GM10847 (cell line): Measurements from ENCODE around the gene HOXC13.

Source experiments
- POLR2A ChIP-seq: IDR thresholded peaks from 2 replicates; pipeline ENCODE4 v1.6.1; 2011; ENCODE audit not compliant: insufficient read length; ENCODE audit errors: extremely low read depth

The HOXC13 gene

DNA sequence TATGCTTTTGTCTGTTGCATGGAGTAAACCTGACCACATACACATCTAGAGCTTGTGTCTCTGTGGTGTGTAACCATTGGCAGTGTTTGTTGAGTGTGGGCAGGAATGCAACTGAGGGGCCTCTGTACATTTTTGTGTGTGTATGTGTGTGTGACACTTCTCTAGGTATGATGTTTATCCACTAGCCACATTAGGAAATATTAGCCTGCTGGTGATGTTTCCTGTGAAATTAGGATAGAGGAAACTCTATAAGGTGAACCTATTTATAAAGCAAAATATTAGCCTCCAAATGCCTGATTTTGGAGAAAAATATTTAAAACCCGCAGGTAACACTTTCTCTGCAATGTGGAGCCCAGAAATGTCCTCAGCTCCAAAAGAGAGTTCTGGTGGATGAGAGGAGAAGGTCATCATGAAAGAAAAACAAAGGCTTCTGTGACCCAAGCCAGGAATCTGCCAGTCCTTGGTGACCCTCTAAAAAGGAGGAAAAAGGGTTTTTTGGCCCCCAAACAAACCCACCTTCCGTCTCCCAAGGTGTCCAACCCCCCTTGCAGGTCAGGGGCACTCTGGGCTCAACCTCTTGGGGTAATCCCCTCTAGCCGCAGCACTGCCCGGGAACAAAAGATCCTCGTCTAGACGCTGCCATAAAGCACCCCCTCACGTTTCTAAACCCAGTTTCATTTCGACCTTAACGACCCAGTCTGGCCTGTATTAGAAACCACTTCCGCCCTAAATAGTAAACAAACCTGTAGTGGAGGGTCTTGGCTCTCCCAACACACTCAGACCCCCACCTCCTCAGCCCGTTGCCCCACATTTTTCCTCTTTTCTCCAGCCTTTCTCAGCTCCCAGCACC lies 39.2 kb downstream of the HOXC13 start:
- no peak for TF ChIP-seq POLR2A

DNA sequence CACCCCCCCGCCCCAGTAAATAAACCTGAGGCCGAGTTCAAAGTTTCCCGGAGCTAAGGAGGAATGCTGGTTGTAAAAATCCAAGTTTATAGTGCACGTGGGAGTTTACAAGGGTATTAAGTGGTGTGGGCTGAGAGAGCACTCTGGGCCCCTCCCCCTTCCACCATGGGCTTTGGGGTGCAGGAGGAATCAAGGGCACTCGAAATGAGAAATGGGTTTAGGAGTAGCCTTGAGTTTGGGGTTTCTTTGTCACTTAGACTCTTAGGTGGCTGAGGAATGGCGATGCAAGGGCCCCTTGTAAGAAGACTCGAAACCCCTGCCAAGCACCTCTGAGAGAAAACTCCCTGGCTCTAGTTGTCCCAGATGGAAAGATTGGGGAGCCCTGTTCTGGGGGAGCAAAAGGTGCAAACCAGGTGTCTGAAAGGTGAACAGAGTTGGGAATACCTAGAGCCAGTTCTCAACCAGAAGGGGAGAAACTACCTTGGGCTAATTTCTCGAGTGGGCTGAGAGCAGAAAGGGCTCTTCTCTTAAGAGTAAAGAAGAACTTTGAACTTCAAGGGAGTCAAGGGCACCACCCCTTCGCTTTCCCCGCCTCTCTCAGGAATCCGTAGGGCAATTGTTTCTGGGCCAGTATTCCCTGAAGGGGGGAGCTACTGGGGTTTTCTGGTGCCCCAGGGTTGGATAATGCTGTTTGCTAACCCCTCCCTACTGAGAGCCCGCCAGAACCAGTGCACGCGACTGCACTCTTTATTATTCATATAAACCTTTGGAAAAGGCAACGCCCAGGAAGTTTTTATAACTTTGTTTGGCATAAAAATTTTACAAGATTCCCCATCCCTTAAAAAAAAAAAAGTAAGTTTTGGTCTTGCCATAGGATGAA lies 40.1 kb downstream of the HOXC13 start:
- TF ChIP-seq POLR2A = no peak

DNA sequence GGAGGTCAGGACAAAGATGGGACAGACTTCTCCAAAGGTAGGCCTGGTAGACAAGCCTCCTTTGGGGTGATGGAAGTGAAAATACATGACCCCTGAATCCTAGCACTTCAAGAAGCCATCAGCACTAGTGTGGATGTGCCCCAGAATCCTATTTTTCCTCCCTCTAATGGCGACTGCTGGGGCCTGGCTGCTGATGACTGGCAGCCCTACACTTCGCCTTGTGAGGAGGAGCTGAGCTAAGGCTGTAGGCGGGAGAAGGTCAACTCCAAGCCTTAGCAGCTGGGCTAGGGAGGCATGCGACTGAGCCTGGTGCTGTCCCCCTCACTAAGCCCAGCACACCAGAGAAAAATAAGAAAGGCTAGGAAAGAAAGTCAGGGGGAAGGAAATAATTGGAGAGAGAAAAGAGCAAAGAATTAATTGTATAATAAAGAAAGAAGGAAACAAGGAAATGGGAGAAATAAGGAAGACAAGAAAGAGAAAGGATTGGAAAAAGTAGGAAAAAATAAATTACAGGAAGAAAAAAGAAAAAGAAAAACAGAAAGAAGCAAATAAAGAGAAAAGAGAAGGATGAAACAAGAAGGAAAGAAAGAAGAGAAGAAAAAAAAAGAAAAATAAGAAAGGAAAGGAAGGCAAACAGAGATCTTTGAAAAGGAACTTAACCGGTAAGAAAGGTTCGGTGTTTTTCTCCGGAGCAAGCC lies 41.6 kb downstream of the HOXC13 start:
- TF ChIP-seq POLR2A = no peak

DNA sequence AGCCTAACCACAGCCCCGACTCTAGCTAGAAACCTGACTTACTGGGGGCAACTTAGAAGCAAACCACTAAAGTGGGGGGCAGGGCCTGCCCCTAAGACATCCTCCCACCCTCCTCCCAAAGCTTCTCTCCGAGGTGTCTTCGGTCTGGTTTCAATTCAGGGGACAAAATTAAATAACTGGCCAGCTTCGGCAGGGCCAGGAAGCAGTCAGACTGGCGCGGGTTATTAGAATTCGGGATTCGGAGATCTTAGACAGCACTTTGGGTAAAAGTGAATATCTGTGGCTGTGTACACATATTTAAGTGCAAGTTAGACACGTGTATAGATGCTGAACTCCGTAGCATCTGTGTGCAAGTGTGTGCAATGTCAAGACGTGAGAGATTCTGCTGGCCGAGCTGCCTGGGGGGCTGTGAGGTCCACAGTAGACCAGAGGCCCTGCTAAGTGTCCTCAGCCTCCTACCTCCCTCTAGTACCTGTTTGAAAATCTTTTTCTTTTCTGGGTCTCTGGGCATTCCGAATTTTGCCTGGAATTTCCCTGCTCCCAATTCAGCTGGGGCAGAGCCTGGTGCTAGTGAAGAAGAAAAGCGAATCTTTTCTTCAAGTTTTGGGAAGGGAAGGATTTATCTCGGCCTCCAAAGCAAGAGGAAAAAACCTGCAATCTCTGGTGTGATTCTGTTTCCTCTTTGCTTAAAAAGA lies 42.3 kb downstream of the HOXC13 start:
- no peak for TF ChIP-seq POLR2A

DNA sequence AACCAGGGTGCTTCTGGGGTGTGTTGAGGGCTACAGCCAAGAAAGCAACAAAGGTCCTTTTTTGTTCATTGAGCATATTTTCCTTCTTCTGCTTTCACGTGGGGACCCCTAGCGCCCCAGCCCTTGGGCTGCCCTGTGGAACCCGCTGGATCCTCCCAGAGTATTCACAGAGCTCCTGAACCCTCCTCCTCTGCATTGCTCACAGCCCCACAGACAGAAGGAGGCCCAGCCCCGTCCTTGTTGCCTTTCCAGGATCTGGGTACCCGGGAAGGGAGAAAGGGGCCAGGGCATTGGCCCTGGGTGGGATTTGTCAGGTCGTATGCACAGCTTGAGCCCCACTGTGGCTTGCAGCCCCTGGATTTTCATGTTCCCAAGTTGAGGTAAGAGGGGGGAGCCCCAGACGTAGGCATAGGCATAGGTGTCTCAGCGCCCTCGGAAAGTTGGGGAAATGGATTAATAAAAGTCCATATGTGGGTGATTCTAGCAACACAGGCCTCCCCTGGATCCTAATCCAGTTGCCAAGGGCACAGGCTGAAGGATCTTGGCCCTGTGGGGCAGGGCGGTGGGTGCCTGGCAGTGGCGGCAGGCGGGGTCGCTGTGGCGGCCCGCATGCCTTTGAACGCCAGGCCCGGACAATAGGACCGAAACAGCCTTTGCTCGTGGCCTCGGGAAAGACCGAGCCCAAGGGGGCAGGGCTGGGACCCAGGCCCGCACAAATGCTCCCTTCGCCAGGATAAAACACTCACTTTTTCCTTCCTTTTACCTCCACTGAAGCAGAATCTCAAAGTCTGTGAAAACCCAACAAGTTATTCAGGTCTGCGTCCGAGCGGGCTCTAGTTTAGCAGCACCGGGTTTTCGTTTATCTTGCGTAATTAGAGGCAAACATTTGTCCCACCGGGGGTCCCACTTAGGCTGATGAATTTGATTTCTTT lies 43.3 kb downstream of the HOXC13 start:
- no peak for TF ChIP-seq POLR2A

DNA sequence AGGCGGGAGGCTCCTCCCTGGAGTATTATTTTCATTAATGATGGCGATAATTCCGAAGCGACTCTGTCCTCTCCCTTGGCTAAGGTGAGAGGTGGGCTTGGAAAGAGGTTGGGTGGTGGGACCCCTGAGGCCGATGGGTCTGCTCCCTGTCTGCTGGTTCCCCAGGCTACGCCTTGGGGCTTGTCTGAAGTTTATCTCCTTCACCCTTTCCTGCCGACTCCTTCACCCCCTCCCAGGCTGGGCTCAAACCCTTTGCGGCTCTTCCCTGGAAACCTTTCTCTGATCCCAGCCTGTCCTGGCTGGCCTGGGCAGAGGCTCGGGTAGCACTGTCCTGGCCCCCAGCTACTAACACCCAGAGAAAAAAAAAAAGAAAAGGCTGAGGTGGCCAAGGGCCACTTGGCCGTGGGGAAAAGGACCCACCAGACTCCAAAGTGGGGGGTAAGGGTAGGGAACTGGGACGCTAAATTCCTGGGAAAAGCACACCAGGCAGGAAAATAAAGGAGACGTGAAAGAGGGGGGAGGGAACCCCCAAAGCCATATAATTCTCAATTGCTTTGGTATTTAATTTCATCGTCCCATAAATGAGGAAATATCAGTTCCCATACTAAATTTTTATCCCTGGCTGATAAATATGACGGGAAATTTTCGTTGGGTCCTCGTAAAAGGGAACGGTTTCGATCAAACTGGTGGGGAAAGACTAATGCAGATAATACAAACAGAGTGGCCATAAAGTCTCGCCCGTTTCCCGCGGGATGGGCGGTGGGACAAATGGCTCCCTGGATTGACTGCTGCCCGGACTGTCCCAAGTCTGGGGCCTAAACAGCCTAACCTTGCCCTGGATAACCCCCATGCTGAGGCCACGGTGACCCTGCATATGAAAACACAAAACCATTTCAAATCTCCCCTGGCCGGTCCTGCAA lies 44.3 kb downstream of the HOXC13 start:
- TF ChIP-seq POLR2A = no peak

DNA sequence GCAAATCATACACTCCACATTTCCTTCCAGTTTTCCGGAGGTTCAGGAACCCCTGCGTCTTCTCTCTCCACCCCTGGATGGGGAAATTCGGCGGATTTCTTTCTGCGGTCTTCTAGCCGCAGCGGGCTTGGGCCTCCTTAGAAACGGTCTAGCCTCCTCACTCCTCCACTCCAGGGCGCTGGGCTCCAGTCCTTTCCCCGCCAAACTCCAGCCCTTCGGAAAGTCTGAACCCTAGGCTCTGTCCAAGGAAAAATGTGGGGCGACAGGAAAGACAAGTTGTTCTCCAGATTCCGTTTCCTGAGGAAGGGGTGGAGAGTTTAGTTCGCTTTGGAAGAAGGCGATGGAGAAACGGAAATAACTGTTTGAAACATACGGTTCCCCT lies 44.9 kb downstream of the HOXC13 start:
- TF ChIP-seq POLR2A = no peak

DNA sequence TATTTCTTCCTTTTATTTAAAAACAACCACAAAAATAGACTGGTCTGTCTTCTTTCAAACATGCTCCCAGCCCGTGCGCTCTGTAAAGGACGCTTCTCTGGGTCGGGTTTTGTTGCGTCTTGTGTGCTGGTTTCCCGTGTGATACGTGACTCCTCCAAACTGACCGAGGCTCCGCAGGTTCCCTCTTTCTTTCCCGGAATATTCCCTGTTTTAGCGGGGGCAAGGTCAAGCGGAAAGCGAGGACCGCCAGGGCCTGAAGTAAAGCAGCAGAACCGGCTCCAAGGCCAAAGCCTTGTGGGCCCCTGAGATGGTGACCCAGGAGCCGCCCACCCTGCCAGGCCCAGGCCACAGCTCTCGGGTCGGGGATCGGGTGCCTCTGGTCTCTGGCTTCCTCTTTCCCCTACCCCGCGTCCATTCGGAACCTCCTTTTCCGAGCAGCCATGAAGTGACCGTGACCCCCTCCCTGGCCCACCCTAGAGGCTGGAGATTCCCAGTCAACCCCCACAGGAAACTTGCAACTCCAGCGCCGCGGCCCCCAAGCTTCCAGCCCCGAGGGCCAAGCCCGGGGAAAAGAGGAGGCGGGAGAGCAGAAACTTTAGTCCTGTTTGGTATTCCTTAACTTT lies 45.4 kb downstream of the HOXC13 start:
- TF ChIP-seq POLR2A = no peak

DNA sequence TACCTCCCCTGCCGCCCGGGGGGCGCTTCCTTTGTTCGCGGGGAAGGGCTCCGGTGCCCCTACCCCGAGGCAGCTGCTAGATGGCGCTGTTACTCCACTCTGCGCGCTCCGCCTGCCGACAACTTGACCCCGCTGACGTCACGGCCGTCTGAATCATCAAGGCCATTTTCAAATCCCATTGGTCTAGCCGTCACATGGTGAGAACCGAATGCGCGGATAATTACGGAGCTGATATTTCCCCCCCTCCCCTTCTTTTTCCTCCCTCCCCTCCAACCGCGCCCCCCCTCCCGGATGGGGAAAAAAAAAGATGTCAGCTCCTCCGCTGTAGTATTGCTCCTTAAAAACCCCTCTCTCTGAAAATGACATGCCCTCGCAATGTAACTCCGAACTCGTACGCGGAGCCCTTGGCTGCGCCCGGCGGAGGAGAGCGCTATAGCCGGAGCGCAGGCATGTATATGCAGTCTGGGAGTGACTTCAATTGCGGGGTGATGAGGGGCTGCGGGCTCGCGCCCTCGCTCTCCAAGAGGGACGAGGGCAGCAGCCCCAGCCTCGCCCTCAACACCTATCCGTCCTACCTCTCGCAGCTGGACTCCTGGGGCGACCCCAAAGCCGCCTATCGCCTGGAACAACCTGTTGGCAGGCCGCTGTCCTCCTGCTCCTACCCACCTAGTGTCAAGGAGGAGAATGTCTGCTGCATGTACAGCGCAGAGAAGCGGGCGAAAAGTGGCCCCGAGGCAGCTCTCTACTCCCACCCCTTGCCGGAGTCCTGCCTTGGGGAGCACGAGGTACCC lies 46.5 kb downstream of the HOXC13 start, which contains the start of gene HOXC10:
Gene HOXC10, plus strand, starts transcription at position 246 of the 791 bp plus-strand sequence. Its CDS starts 114 bp downstream, at position 360.
- no peak for TF ChIP-seq POLR2A

DNA sequence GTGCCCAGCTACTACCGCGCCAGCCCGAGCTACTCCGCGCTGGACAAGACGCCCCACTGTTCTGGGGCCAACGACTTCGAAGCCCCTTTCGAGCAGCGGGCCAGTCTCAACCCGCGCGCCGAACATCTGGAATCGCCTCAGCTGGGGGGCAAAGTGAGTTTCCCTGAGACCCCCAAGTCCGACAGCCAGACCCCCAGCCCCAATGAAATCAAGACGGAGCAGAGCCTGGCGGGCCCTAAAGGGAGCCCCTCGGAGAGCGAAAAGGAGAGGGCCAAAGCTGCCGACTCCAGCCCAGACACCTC lies 47.0 kb downstream of the HOXC13 start:
- TF ChIP-seq POLR2A = no peak

DNA sequence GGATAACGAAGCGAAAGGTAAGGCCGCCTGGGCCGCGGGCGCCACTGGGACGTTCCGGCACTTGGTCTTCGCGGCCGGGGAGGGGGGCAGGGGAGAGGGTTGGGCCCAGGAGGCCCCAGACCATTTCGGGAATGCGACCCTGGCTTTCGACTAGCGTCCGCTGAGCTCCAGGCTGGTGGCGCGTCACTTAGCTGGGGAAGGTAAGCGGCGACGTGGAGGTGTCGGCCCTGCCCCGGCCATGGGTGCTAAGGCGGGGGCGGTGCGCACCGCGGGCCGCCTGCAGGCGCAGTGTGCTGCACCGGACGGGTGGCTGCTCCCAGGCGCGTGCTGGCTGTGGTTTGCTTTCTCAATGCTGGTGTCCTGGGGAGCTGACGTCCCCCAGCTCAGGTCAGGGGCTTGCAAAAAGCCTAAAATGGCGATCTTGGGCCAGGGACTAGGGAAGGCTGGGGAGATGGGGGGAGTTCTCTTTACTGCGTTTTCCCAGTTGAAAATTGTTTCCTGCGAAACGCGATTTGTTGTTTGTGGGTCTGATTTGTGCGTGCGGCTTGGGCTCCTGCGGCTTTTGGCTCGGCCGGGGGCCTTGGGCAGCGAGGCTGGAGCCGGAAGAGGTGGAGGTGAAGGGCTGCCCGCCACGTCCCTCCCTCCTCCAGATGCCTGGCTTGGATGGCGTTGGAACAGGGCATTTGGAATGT lies 47.5 kb downstream of the HOXC13 start:
- TF ChIP-seq POLR2A = no peak

DNA sequence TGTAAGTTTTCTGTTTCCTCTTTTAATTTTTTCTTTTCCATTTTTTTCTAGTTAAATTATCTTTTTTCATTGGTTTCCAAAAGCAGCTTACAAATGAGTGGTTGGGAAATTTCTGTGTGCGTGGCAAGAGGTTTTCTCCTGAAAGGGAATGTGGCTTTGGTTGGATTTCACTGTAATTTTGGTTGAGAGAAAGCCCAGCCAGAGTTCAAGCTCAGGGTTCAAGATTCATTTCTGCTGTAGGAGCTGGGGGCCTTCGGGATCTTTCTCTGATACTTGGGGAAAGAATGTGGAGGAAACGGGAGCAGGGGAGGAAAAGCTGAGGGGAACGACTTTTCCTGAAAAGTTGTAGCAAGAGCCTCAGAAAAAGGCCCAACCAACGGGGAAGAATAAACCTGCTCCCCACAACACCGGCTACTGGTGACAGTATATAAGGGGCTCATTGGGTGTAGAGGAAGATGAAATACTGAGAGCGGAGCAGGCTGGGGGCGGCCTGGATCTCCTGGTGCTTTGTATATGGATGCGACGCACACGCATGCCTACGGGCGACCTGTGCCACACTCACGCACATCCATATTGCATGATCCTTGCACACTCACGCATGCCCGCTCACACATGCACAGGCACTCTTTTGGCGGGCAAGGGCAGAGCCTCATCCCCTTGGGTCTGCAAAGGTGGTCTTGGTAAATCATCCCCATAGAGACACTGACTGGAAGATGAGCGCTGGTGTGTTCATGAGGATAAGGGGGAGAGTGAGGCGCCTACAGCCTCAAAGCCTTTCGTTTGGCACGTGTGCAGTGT lies 48.3 kb downstream of the HOXC13 start:
- TF ChIP-seq POLR2A = no peak
